T47D (cell line): ENCODE measurements around the gene STK38L.

Experiments
- DNase-seq, 2 experiments: peaks; one replicate each; pipeline versions ENCODE4 v3.0.0 to v3.0.0-alpha.2; 2011 to 2012; ENCODE audit warnings: low read depth in 1 of 2, low spot score in 1 of 2
- JUND ChIP-seq: IDR thresholded peaks from 2 replicates; pipeline ENCODE4 v1.6.1; 2012; ENCODE audit warnings: low read depth
- in situ Hi-C: cut with HindIII; loops from 2 replicates; pipeline ENCODE4 v1.10.0; 2016; ENCODE audit warnings: low sequenced_read_pairs, low pct_unique_long_range_greater_than_20kb

STK38L gene

DNA sequence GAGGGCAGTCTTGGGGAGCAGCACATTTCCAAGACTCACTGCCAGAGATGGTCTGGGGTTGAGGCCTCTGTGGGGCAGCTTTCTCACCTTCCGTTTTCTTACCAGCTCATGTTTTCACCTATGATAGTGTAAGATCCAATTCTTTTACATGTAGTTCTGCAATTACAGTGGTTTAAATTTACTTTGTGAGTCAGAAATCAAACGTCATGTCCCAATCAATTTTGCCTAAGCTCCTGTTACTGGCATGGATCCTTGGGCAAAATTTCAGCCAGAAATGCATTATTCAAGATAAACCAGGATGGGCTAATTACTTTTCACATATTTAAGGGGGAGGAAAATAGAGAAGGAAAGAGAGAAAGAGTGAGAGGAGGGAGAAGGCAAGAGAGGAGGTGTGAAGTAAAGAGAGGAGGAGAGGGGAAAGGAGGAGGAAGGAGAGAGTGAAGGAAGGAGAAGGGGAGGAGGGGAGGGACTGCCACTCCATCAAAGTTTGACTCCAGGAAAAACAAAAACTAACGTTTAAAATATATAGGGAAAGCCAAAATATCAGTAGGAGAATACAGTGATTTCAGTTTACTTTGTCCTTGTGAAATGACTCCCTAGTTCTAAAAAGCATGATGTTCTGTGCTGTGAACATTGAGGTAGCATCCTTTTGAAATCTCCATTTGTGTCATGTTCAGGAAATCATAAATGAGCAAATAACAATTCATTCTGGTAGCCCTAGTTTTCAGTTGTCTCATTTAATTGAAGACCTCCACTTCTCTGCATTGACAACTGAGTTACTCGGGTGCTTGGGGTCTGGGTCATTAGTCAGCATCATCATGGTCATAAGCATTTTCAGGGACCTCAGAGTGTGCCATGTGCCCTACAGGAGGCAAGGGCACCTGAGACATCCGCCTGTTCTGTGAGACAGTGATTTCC, 91.5 kb downstream of the STK38L start:
- no peak for DNase-seq
- in situ Hi-C loops, result no loop called here
- TF ChIP-seq JUND, result no peak

GRCh38 chr12:27336282-27336653, 92.2 kb downstream of the STK38L start:
- no peak for TF ChIP-seq JUND
- no peak for DNase-seq
- in situ Hi-C loops, result no loop called here

GRCh38 chr12:27337376-27337775, 93.3 kb downstream of the STK38L start:
- no peak for DNase-seq
- in situ Hi-C loops, result no loop called here
- no peak for TF ChIP-seq JUND

DNA sequence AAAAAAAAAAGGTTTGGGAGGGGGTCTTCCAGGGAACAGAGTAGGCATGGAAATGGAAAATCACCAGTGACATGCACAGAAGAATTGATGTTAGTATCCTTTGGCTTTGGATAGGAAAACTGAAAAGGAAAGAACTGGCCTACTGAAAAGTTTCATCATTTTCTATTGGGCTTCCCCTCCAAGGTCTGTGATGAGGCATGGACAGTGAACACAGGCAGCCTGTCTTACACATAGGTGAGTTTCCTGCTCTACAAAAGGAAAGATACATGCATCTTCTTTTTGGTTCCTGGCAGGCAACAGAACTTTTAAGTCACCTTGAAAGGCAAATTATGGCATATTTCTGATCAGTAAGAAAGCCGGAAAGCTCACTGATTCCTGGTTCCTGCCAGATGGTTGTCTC, 94.4 kb downstream of the STK38L start:
- DNase-seq, result no peak
- in situ Hi-C loops, result no loop called here
- no peak for TF ChIP-seq JUND

DNA sequence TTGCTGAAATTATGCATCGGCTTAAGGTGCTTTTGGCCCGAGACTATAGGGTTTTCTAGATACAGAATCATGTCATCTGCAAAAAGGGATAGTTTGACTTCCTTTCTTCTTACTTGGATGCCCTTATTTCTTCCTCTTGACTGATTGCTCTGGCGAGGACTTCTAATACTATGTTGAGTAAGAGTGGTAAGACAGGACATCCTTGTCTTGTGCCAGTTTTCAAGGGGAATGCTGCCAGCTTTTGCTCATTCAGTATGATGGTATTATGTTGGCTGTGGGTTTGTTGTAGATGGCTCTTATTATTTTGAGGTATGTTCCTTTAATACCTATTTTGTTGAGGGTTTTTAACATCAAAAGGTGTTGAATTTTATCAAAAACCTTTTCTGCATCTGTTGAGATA, 96.9 kb downstream of the STK38L start:
- TF ChIP-seq JUND, result no peak

GRCh38 chr12:27342536-27342935, 98.5 kb downstream of the STK38L start:
- TF ChIP-seq JUND, result no peak
- DNase-seq, result no peak
- in situ Hi-C loops, result no loop called here

More for the DNA sequence above, 96.9 kb downstream of the STK38L start:
- in situ Hi-C loops, result no loop called here
- DNase-seq, result no peak

GRCh38 chr12:27343255-27344000, 99.3 kb downstream of the STK38L start:
- no peak for TF ChIP-seq JUND
- in situ Hi-C loops, result no loop called here
- no peak for DNase-seq

GRCh38 chr12:27344246-27344645, 100.2 kb downstream of the STK38L start:
- no peak for TF ChIP-seq JUND
- in situ Hi-C loops, result no loop called here
- DNase-seq, result no peak

DNA sequence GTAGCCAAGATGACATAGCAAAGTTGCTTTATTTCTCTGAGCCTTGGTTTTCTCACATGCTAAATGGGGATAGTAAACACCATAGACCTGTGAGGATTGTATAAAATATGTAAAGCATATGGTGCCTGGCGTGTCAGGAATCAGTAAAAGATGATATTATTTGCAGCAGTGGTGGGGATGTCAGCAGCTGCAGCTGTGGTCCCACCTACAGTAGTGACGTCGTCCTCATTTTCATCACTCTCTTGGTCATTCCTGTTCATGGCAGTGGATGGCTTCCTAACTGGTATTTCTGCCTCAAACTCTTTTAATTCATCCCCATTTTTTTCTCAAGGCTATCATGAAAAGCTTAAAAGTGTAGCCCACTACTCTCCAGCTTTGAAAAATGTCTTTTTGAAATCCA, 100.7 kb downstream of the STK38L start:
- in situ Hi-C loops, result no loop called here
- DNase-seq, result no peak
- no peak for TF ChIP-seq JUND

GRCh38 chr12:27345376-27345775, 101.3 kb downstream of the STK38L start:
- no peak for TF ChIP-seq JUND
- in situ Hi-C loops, result no loop called here
- DNase-seq, result no peak

DNA sequence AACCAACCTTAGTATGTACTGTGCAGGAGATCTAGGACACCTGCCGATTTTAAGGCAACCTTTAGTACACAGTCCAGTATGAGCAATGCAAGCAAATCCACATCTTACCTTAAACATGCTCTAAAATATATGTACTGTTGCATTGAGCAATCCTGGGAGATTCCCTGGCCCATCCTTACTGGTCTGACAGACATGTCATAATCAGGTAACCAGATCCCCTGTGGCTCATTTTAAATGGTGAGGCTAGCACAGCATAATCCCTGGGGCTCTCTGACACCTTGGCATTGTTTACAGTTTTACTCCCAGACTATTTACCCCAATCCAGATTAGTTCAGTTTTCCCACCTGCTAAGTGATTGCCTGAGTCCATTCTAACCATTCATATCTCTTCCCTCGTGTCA, 103.7 kb downstream of the STK38L start:
- TF ChIP-seq JUND, result no peak
- in situ Hi-C loops, result no loop called here
- no peak for DNase-seq

DNA sequence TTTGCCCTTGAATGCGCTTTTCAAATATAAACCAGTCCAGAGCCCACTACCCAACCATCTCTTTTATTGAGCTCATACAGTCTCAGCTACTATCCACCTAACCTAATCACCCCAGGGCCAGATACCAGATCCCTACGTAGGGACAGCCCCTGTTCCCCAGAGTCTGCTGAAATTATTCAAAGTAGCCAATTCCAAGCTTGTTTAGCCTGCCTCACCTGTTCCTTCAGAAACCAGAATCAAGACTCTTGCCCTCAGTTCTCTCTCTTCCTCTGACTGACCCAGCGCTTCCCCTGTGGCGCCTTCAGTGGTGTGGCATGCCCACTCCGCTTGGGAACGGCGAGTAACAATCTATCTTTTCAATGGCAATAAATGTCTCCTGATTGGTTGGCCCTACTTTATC, 107.4 kb downstream of the STK38L start:
- DNase-seq, result no peak
- no peak for TF ChIP-seq JUND
- in situ Hi-C loops, result no loop called here

- DNase-seq, result no peak
- TF ChIP-seq JUND, result no peak
- in situ Hi-C loops, result no loop called here
These were observed 111.4 kb downstream of the STK38L start for GRCh38 chr12:27355486-27355885.
